Neuronal stem cell (in vitro differentiated cells): ENCODE data around the gene SLX9.

Experiments used
- DNase-seq: peaks from one replicate; pipeline ENCODE4 v3.0.0-alpha.2; 2013; ENCODE audit warnings: low spot score
- H2AFZ ChIP-seq: one replicate; pipeline ENCODE4 v1.6.1; 2013; ENCODE audit warnings: mild to moderate bottlenecking, low read length, inconsistent platforms
- H2AK5ac ChIP-seq: 2 replicates; pipeline ENCODE4 v1.6.1; 2013; ENCODE audit warnings: low read depth, mild to moderate bottlenecking, inconsistent platforms, low read length, moderate library complexity, mixed read lengths
- H2BK120ac ChIP-seq: 2 replicates; pipeline ENCODE4 v1.6.1; 2013; ENCODE audit warnings: low read depth, mild to moderate bottlenecking, inconsistent platforms, low read length, moderate library complexity, mixed read lengths
- H2BK12ac ChIP-seq: one replicate; pipeline ENCODE4 v1.6.1; 2013; ENCODE audit warnings: low read length, inconsistent platforms
- H2BK15ac ChIP-seq: 2 replicates; pipeline ENCODE4 v1.6.1; 2013; ENCODE audit warnings: mild to moderate bottlenecking, low read length, inconsistent platforms, mixed read lengths
- H2BK5ac ChIP-seq: one replicate; pipeline ENCODE4 v1.6.1; 2013; ENCODE audit warnings: inconsistent platforms, mild to moderate bottlenecking, low read length, moderate library complexity
- H3K14ac ChIP-seq: one replicate; pipeline ENCODE4 v1.6.1; 2013; ENCODE audit warnings: low read length, inconsistent platforms
- H3K18ac ChIP-seq: 2 replicates; pipeline ENCODE4 v1.6.1; 2013; ENCODE audit warnings: low read length, inconsistent platforms
- H3K23ac ChIP-seq: 2 replicates; pipeline ENCODE4 v1.6.1; 2013; ENCODE audit warnings: low read depth, mild to moderate bottlenecking, mixed read lengths, low read length, inconsistent platforms; ENCODE audit not compliant: poor library complexity
- H3K27ac ChIP-seq: replicated peaks from 3 replicates; pipeline ENCODE4 v1.5.1; 2013; ENCODE audit warnings: low read length, inconsistent platforms
- H3K27me3 ChIP-seq, 3 experiments: 2 replicates each; pipeline ENCODE4 v1.6.1; 2013; ENCODE audit warnings: low read length in 3 of 3, mild to moderate bottlenecking in 2 of 3, inconsistent platforms in 1 of 3, low read depth in 1 of 3, mixed read lengths in 1 of 3, moderate library complexity in 1 of 3; ENCODE audit not compliant: control insufficient read depth in 3 of 3, insufficient read depth in 3 of 3
- H3K36me3 ChIP-seq, 2 donors: replicated peaks in 1 of 2; 2 replicates each; pipeline ENCODE4 v1.6.1; 2013; ENCODE audit warnings: low read length in 2 of 2; ENCODE audit not compliant: control insufficient read depth in 2 of 2, insufficient read depth in 2 of 2
- H3K4ac ChIP-seq: 2 replicates; pipeline ENCODE4 v1.6.1; 2013; ENCODE audit warnings: inconsistent platforms, mild to moderate bottlenecking, low read length, moderate library complexity
- H3K4me1 ChIP-seq, 2 donors: 1 replicate in 1 of 2; 2 replicates in 1 of 2; pipeline ENCODE4 v1.6.1; 2013; ENCODE audit warnings: low read length in 2 of 2, low read depth in 1 of 2; ENCODE audit not compliant: control insufficient read depth in 2 of 2, insufficient read depth in 1 of 2
- H3K4me2 ChIP-seq: one replicate; pipeline ENCODE4 v1.6.1; 2013; ENCODE audit warnings: mild to moderate bottlenecking, low read length, inconsistent platforms; ENCODE audit not compliant: insufficient read depth, poor library complexity, severe bottlenecking
- H3K4me3 ChIP-seq, 2 donors: 2 replicates each; pipeline ENCODE4 v1.5.1; 2013; ENCODE audit warnings: low read length in 2 of 2, mild to moderate bottlenecking in 2 of 2, inconsistent platforms in 1 of 2, moderate library complexity in 1 of 2
- H3K79me1 ChIP-seq: one replicate; pipeline ENCODE4 v1.6.1; 2013; ENCODE audit warnings: low read depth, mild to moderate bottlenecking, inconsistent platforms, low read length, moderate library complexity
- H3K9ac ChIP-seq: one replicate; pipeline ENCODE4 v1.6.1; 2013; ENCODE audit warnings: mild to moderate bottlenecking, low read depth, low read length, inconsistent platforms; ENCODE audit not compliant: poor library complexity
- H3K9me3 ChIP-seq, 2 donors: replicated peaks in 1 of 2; 2 replicates each; pipeline versions ENCODE3 to v1.6.1; 2013; ENCODE audit warnings: low read length in 2 of 2, mild to moderate bottlenecking in 2 of 2, inconsistent platforms in 1 of 2, low read depth in 1 of 2, mixed read lengths in 1 of 2, moderate library complexity in 1 of 2; ENCODE audit not compliant: control insufficient read depth in 2 of 2, insufficient read depth in 1 of 2
- H4K8ac ChIP-seq: one replicate; pipeline ENCODE4 v1.6.1; 2013; ENCODE audit warnings: low read depth, mild to moderate bottlenecking, inconsistent platforms, low read length, moderate library complexity
- H4K91ac ChIP-seq: one replicate; pipeline ENCODE4 v1.6.1; 2013; ENCODE audit warnings: low read length, low read depth, mild to moderate bottlenecking, inconsistent platforms; ENCODE audit not compliant: poor library complexity
- WGBS, 2 donors: extraction: QIAGEN DNeasy Blood & Tissue Kit; methylation state at CpG; one replicate each; pipeline ENCODE4 v1.1.7; 2013; ENCODE audit warnings: missing lambda C conversion rate in 2 of 2, mixed read lengths in 1 of 2; ENCODE audit not compliant: insufficient read length in 2 of 2, insufficient replicate concordance in 1 of 2; ENCODE audit errors: extremely low coverage in 2 of 2; 5-methylcytosine and 5-hydroxymethylcytosine counted together

The SLX9 gene

DNA sequence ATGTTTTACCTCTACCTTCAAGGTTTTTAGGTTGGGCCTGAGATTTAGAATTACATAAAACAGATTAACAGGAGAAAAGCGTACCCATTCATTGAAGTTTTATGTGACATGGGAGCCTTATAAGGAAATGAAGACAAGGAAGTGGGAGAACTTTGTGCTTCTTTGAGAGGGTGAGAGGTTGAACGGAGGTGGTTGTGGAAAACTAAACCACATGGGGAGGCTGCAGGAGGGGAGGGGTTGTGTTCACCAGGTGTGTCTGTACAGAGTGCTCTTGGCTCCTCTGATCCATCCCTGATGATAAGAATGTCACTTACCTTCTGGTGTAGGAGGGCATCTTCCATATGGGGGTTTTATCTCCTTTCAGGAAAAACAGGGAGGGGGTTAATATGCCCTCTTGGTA, 2.7 kb downstream of the SLX9 start:
- Histone ChIP-seq H3K4me1 (peaks cover 7 to 14% of the 10 kb centered on the region in 2 donors), H3K18ac (no peak overlapping the region), H2BK12ac (no peak overlapping the region), H3K4me3 (no peak overlapping the region), H3K9ac (no peak overlapping the region), H2BK15ac (no peak overlapping the region), H3K36me3 (peaks cover 35 to 56% of the 10 kb centered on the region in 2 donors), H3K27ac (no peak overlapping the region), H4K91ac (no peak overlapping the region), H3K14ac (no peak overlapping the region), H2BK120ac (no peak overlapping the region), H3K23ac (no peak overlapping the region), H3K4ac (no peak overlapping the region), H3K4me2 (no peak overlapping the region), H3K27me3 (no peaks in the 10 kb centered on the region), H2BK5ac (no peak overlapping the region), H3K9me3 (no peaks in the 10 kb centered on the region), H2AK5ac (no peak overlapping the region), H2AFZ (no peak overlapping the region), H3K79me1 (peaks cover 27% of the 10 kb centered on the region), H4K8ac (no peak overlapping the region)
- DNase-seq = no peak
- no CpG with 5 or more reads among the region's 2 CpGs for WGBS, 2 donors

- peaks cover 35 to 56% of the 10 kb centered on the region in 2 donors for H3K36me3 ChIP-seq
- no CpG with 5 or more reads among the region's 15 CpGs for WGBS, 2 donors
- no peak overlapping the region for H3K23ac ChIP-seq
These were observed 3.3 kb downstream of the SLX9 start for GRCh38 chr21:44943005-44943685.

DNA sequence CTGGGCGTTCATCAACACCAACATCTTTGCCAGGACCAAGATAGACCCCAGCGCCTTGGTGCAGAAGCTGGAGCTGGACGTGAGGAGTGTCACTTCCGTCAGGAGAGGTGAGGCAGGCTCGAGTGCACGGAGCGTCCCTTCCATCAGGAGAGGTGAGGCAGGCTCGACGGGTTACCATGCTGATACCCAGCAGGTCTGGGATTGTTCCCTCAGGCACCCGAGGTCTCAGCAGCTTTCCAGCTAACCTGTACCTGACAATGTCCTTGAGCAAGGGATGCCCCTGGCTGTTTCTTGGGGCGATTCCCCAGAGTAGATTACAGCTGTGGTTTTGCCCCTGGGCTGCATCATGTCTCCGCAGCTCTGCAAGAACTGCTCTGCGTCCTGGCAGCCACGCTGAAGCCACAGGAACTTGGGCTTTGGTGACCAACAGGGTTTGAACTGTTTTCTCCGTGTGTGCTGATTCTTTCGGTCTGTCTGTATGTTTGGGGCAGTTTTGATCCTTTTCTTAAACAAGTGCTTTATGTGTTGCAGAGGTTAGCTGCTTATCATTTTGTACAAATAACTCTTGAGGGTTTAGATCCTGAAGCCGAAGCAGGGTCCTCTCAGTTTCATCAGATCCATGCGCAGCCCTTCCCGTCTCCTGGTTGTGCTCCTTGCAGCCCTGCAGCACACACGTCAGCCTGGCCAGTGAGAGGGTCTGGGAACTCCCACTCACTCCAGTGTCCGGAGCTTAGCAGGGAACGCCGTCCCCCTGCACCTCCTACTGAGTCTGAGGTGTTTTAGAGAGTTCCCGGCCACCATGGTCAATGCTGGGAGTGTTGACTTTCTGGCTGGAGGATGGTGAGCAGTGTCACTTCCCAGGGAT, 4.1 kb downstream of the SLX9 start:
- no peak overlapping the region for H3K18ac ChIP-seq
- H3K9me3 ChIP-seq = no peaks in the 10 kb centered on the region
- H2BK12ac ChIP-seq = no peak overlapping the region
- no peak overlapping the region for H3K23ac ChIP-seq
- peaks cover 6 to 11% of the 10 kb centered on the region in 2 donors for H3K4me1 ChIP-seq
- H2BK5ac ChIP-seq = no peak overlapping the region
- H2BK120ac ChIP-seq = no peak overlapping the region
- WGBS, 2 donors = no CpG with 5 or more reads among the region's 24 CpGs
- no peak overlapping the region for H3K4me2 ChIP-seq
- H3K36me3 ChIP-seq = peaks cover 35 to 59% of the 10 kb centered on the region in 2 donors
- H4K8ac ChIP-seq = peak overlapping the region; percentile 1
- H3K4me3 ChIP-seq = no peak overlapping the region
- no peak overlapping the region for H2AK5ac ChIP-seq
- no peak overlapping the region for H2AFZ ChIP-seq
- H4K91ac ChIP-seq = no peak overlapping the region
- DNase-seq = no peak
- H3K27me3 ChIP-seq = no peaks in the 10 kb centered on the region
- H3K9ac ChIP-seq = no peak overlapping the region
- peaks cover 27% of the 10 kb centered on the region for H3K79me1 ChIP-seq
- H2BK15ac ChIP-seq = no peak overlapping the region
- no peak overlapping the region for H3K27ac ChIP-seq
- no peak overlapping the region for H3K14ac ChIP-seq
- H3K4ac ChIP-seq = no peak overlapping the region

More at GRCh38 chr21:44943005-44943685, 3.3 kb downstream of the SLX9 start:
- Histone ChIP-seq H2BK120ac (no peak overlapping the region), H3K27ac (no peak overlapping the region), H3K4ac (no peak overlapping the region), H2AFZ (no peak overlapping the region), H4K91ac (no peak overlapping the region), H3K9ac (no peak overlapping the region), H3K4me2 (no peak overlapping the region), H3K27me3 (no peaks in the 10 kb centered on the region), H2BK12ac (no peak overlapping the region), H3K79me1 (peaks cover 27% of the 10 kb centered on the region), H3K18ac (no peak overlapping the region), H3K9me3 (no peaks in the 10 kb centered on the region), H2BK5ac (no peak overlapping the region), H3K14ac (no peak overlapping the region), H2AK5ac (no peak overlapping the region), H3K4me3 (no peak overlapping the region), H4K8ac (no peak overlapping the region), H3K4me1 (peaks cover 7 to 14% of the 10 kb centered on the region in 2 donors), H2BK15ac (no peak overlapping the region)
- no peak for DNase-seq

- H3K14ac ChIP-seq = no peak overlapping the region
- H2BK15ac ChIP-seq = no peak overlapping the region
- H3K4me3 ChIP-seq = no peak overlapping the region
- H3K4ac ChIP-seq = no peak overlapping the region
- H3K9ac ChIP-seq = no peak overlapping the region
- H4K8ac ChIP-seq = no peak overlapping the region
- H2AK5ac ChIP-seq = no peak overlapping the region
- no CpG with 5 or more reads among the region's 10 CpGs for WGBS, 2 donors
- H3K4me1 ChIP-seq = peaks cover 5 to 9% of the 10 kb centered on the region in 2 donors
- H3K79me1 ChIP-seq = peaks cover 30% of the 10 kb centered on the region
- no peak overlapping the region for H3K27ac ChIP-seq
- no peak overlapping the region for H2BK12ac ChIP-seq
- H2BK120ac ChIP-seq = no peak overlapping the region
- H2AFZ ChIP-seq = no peak overlapping the region
- no peaks in the 10 kb centered on the region for H3K9me3 ChIP-seq
- DNase-seq = no peak
- no peak overlapping the region for H2BK5ac ChIP-seq
- H3K36me3 ChIP-seq = peaks cover 35 to 59% of the 10 kb centered on the region in 2 donors
- no peak overlapping the region for H3K23ac ChIP-seq
- no peak overlapping the region for H3K18ac ChIP-seq
- H3K4me2 ChIP-seq = no peak overlapping the region
- no peak overlapping the region for H4K91ac ChIP-seq
- H3K27me3 ChIP-seq = no peaks in the 10 kb centered on the region
These were observed 4.8 kb downstream of the SLX9 start for GRCh38 chr21:44944596-44944995.
